Vagina (tissue), 2 donors: ENCODE results near the gene SLC39A11. TPM values are rescaled to one million over a fixed set of nuclear protein-coding genes. Genes with fewer than 3 reads are reported as not detected.

ENCODE experiments used
- DNase-seq, 2 donors: peaks; one replicate each; pipeline ENCODE4 v3.0.0-alpha.2; 2017; ENCODE audit errors: extremely low spot score in 2 of 2
- H3K27ac ChIP-seq: fragments of 200-600 bp; sonication (generic); one replicate; pipeline ENCODE4 v1.5.1; 2019
- H3K27me3 ChIP-seq: fragments of 200-600 bp; sonication (generic); one replicate; pipeline ENCODE4 v1.5.1; 2019
- H3K36me3 ChIP-seq, 2 donors: fragments of 200-600 bp; sonication (generic); one replicate each; pipeline ENCODE4 v1.5.1; 2017 to 2019
- H3K4me1 ChIP-seq: fragments of 200-600 bp; sonication (generic); one replicate; pipeline ENCODE4 v1.5.1; 2019
- H3K4me3 ChIP-seq, 2 donors: fragments of 200-600 bp; sonication (generic); 1 replicate in 1 of 2; 2 replicates in 1 of 2; pipeline ENCODE4 v1.5.1; 2016 to 2019
- H3K9me3 ChIP-seq: fragments of 200-600 bp; sonication (generic); one replicate; pipeline ENCODE4 v1.5.1; 2019
- POLR2A ChIP-seq, 2 donors: fragments of 450-650 bp; IDR thresholded peaks; one replicate each; pipeline ENCODE4 v1.6.1; 2017; ENCODE audit warnings: antibody characterized with exemption in 2 of 2, mild to moderate bottlenecking in 2 of 2, moderate library complexity in 2 of 2
- POLR2AphosphoS5 ChIP-seq, 2 donors: sonication (generic); formaldehyde crosslinking; IDR thresholded peaks; one replicate each; pipeline ENCODE4 v1.9.0; 2017; ENCODE audit warnings: antibody characterized with exemption in 2 of 2, mild to moderate bottlenecking in 2 of 2, low read depth in 1 of 2; ENCODE audit not compliant: insufficient read depth in 1 of 2
- intact Hi-C: fragments of 100-400 bp; cut with DNase I; formaldehyde crosslinking; loops from one replicate; pipeline ENCODE4 v1.15.1; 2023
- total RNA-seq: library from RNA; depleted of rRNA; stranded (reverse); fragments of >200 nt; gene quantifications from one replicate; pipeline ENCODE4 v1.2.3, GENCODE V29; 2016
- TF ChIP-seq, protein P1 (sequence below), 3 experiments: fragments of 450-650 bp in 2 of 3; fragments of 200-600 bp in 1 of 3; sonication (generic) in 1 of 3; IDR thresholded peaks; one replicate each; pipeline ENCODE4 v1.5.1; 2017 to 2019; ENCODE audit warnings: antibody characterized with exemption in 3 of 3, mild to moderate bottlenecking in 2 of 3, moderate library complexity in 2 of 3

The SLC39A11 gene
- total RNA-seq, 1 donor from 2014 or later: 22.6 TPM

DNA sequence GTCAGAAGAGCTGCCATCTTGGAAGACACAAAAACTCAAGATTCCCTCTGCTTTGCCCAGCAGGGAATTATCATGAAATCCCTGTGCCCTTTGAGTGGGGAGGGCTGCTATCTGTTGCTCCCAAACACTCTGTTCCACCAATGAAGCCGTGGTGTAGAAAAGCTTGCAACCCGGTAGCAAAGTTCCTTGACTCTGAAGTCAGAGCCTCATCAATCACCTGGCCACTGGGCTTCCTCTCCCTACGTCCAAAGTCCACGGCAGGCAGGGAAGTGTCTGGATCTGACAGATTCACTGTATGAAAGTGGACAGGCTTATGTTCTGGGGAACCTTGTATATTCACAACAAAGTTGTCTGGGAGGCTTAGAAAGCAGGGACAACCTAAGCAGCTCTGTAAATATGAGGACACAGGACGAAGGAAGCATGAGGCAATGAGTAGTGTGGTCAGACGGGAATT lies 343.3 kb downstream of the SLC39A11 start:
- Histone ChIP-seq H3K27ac (no peak overlapping the region), H3K4me3 (no peak overlapping the region), H3K9me3 (no peaks in the 10 kb centered on the region), H3K4me1 (no peaks in the 10 kb centered on the region), H3K36me3 (no peaks in the 10 kb centered on the region), H3K27me3 (no peaks in the 10 kb centered on the region)
- intact Hi-C loops: no loop called here
- DNase-seq: no peak
- TF ChIP-seq POLR2A (IDR thresholded peaks at IDR 0.05): no peak
- TF ChIP-seq POLR2AphosphoS5 (IDR thresholded peaks at IDR 0.05; ENCODE audit: insufficient read depth in 1 of 2, low read depth in 1 of 2): no peak
- TF ChIP-seq, protein P1, sequence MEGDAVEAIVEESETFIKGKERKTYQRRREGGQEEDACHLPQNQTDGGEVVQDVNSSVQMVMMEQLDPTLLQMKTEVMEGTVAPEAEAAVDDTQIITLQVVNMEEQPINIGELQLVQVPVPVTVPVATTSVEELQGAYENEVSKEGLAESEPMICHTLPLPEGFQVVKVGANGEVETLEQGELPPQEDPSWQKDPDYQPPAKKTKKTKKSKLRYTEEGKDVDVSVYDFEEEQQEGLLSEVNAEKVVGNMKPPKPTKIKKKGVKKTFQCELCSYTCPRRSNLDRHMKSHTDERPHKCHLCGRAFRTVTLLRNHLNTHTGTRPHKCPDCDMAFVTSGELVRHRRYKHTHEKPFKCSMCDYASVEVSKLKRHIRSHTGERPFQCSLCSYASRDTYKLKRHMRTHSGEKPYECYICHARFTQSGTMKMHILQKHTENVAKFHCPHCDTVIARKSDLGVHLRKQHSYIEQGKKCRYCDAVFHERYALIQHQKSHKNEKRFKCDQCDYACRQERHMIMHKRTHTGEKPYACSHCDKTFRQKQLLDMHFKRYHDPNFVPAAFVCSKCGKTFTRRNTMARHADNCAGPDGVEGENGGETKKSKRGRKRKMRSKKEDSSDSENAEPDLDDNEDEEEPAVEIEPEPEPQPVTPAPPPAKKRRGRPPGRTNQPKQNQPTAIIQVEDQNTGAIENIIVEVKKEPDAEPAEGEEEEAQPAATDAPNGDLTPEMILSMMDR (IDR thresholded peaks at IDR 0.05): no peak

DNA sequence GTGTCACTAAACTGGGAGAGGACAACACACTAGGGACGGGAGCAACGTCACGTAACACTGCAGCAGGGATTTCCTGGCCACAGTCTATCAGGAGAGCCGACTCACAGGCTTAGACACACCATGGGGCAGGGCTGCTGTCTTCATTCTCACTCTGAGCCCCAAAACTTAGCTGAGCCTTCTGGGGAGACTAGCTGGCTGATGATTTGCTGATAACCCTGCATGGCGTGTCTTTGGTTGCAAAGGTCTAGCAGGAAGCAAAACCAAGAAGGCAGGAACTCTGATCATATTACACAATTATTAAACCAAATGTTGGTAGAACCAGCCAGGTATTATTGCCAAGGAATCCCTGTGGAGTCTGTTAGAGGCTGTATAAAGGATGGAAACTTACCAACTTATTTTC lies 345.0 kb downstream of the SLC39A11 start:
- H3K27me3 ChIP-seq: no peaks in the 10 kb centered on the region
- H3K9me3 ChIP-seq: no peaks in the 10 kb centered on the region
- TF ChIP-seq, protein P1 (IDR thresholded peaks at IDR 0.05): no peak
- TF ChIP-seq POLR2AphosphoS5 (IDR thresholded peaks at IDR 0.05; ENCODE audit: insufficient read depth in 1 of 2, low read depth in 1 of 2): no peak
- TF ChIP-seq POLR2A (IDR thresholded peaks at IDR 0.05): no peak
- H3K4me3 ChIP-seq: no peak overlapping the region
- H3K27ac ChIP-seq: no peak overlapping the region
- intact Hi-C loops: no loop called here
- no peak for DNase-seq
- H3K4me1 ChIP-seq: no peaks in the 10 kb centered on the region
- no peaks in the 10 kb centered on the region for H3K36me3 ChIP-seq

GRCh38 chr17:72745241-72745640 lies 347.2 kb downstream of the SLC39A11 start:
- Histone ChIP-seq H3K27me3 (no peaks in the 10 kb centered on the region), H3K4me1 (no peaks in the 10 kb centered on the region), H3K27ac (no peak overlapping the region), H3K36me3 (no peaks in the 10 kb centered on the region), H3K9me3 (no peaks in the 10 kb centered on the region), H3K4me3 (no peak overlapping the region)
- TF ChIP-seq, protein P1 (IDR thresholded peaks at IDR 0.05): no peak
- TF ChIP-seq POLR2AphosphoS5 (IDR thresholded peaks at IDR 0.05; ENCODE audit: insufficient read depth in 1 of 2, low read depth in 1 of 2): no peak
- TF ChIP-seq POLR2A (IDR thresholded peaks at IDR 0.05): no peak
- intact Hi-C loops: no loop called here
- no peak for DNase-seq

- H3K36me3 ChIP-seq: no peaks in the 10 kb centered on the region
- TF ChIP-seq POLR2A (IDR thresholded peaks at IDR 0.05): no peak
- no peak for TF ChIP-seq POLR2AphosphoS5 (IDR thresholded peaks at IDR 0.05; ENCODE audit: insufficient read depth in 1 of 2, low read depth in 1 of 2)
- TF ChIP-seq, protein P1 (IDR thresholded peaks at IDR 0.05): no peak
- no peak overlapping the region for H3K4me3 ChIP-seq
- no peak overlapping the region for H3K27ac ChIP-seq
- H3K4me1 ChIP-seq: no peaks in the 10 kb centered on the region
- no peaks in the 10 kb centered on the region for H3K27me3 ChIP-seq
- DNase-seq: no peak
- intact Hi-C loops: no loop called here
- no peaks in the 10 kb centered on the region for H3K9me3 ChIP-seq
These were observed 349.4 kb downstream of the SLC39A11 start for GRCh38 chr17:72743037-72743467.

GRCh38 chr17:72737151-72737690 lies 355.3 kb downstream of the SLC39A11 start:
- Histone ChIP-seq H3K27ac (no peak overlapping the region), H3K4me3 (no peak overlapping the region), H3K9me3 (no peaks in the 10 kb centered on the region), H3K4me1 (no peaks in the 10 kb centered on the region), H3K36me3 (peaks cover 0 to 4% of the 10 kb centered on the region in 2 donors), H3K27me3 (no peaks in the 10 kb centered on the region)
- intact Hi-C loops: no loop called here
- DNase-seq: no peak
- no peak for TF ChIP-seq POLR2AphosphoS5 (IDR thresholded peaks at IDR 0.05; ENCODE audit: insufficient read depth in 1 of 2, low read depth in 1 of 2)
- no peak for TF ChIP-seq POLR2A (IDR thresholded peaks at IDR 0.05)
- TF ChIP-seq, protein P1 (IDR thresholded peaks at IDR 0.05): no peak
